ENCODE results near the gene KCNIP2. TPM values are rescaled to one million over a fixed set of nuclear protein-coding genes. Genes with fewer than 3 reads are reported as not detected.
A peak's percentile ranks its signal among the peaks of the same experiment; 100 is the strongest.

The KCNIP2 gene
- total and polyA plus RNA-seq, 2 of the 13 experiments (the other 11 are each of a cell fraction or from before 2014, with no cell fraction given), result 0.42 to 0.70 TPM

- TF ChIP-seq ZNF607 (CRISPR knock-in tag; IDR thresholded peaks at IDR 0.05; ENCODE audit: borderline replicate concordance) (no peak), SYNCRIP (IDR thresholded peaks at IDR 0.05; ENCODE audit: insufficient read depth, low read depth, low read length) (no peak), ATF6 (CRISPR knock-in tag; conservative IDR thresholded peaks at IDR 0.05) (0 out of 2 replicates have a peak, but pooled peaks have one; percentile 13), TERF1 (CRISPR knock-in tag; IDR thresholded peaks at IDR 0.05) (no peak), DNMT1 (CRISPR knock-in tag; IDR thresholded peaks at IDR 0.05) (no peak), ZBTB14 (CRISPR knock-in tag; IDR thresholded peaks at IDR 0.05) (no peak), ZNF512 (CRISPR knock-in tag; IDR thresholded peaks at IDR 0.05) (no peak), FOXA1 (IDR thresholded peaks at IDR 0.05) (no peak), FOXA1 (CRISPR knock-in tag; IDR thresholded peaks at IDR 0.05) (no peak), ELF3 (CRISPR knock-in tag; IDR thresholded peaks at IDR 0.05) (peak; percentile 30; the same call in 1 of the 2 replicates), ZNF383 (CRISPR knock-in tag; IDR thresholded peaks at IDR 0.05; ENCODE audit: borderline replicate concordance) (0 out of 2 replicates have a peak, but pooled peaks have one; percentile 29), TBX2 (CRISPR knock-in tag; IDR thresholded peaks at IDR 0.05; ENCODE audit: borderline replicate concordance) (peak; percentile 20; the same call in 1 of the 2 replicates), SATB2 (CRISPR knock-in tag; IDR thresholded peaks at IDR 0.05) (0 out of 2 replicates have a peak, but pooled peaks have one; percentile 3), TFAP4 (IDR thresholded peaks at IDR 0.05; ENCODE audit: borderline replicate concordance, low read depth) (0 out of 2 replicates have a peak, but pooled peaks have one; percentile 8), ZNF749 (CRISPR knock-in tag; IDR thresholded peaks at IDR 0.05; ENCODE audit: borderline replicate concordance) (peak; percentile 65; the same call in 1 of the 2 replicates), HOXA9 (CRISPR knock-in tag; IDR thresholded peaks at IDR 0.05; ENCODE audit: borderline replicate concordance) (no peak), NFKBIZ (CRISPR knock-in tag; IDR thresholded peaks at IDR 0.05) (peak; percentile 22; the same call in 1 of the 2 replicates), TSC22D2 (CRISPR knock-in tag; IDR thresholded peaks at IDR 0.05; ENCODE audit: borderline replicate concordance) (peak; percentile 38; the same call in 1 of the 2 replicates), ZNF598 (CRISPR knock-in tag; IDR thresholded peaks at IDR 0.05; ENCODE audit: borderline replicate concordance) (0 out of 2 replicates have a peak, but pooled peaks have one; percentile 28), DNMT3B (CRISPR knock-in tag; conservative IDR thresholded peaks at IDR 0.05) (no peak), CCAR2 (optimal IDR thresholded peaks at IDR 0.05; ENCODE audit: low read depth, low read length) (no peak), SIN3A (IDR thresholded peaks at IDR 0.05; ENCODE audit: borderline replicate concordance, low read depth, low read length) (peak; percentile 35; the same call in 1 of the 2 replicates), ZMAT3 (CRISPR knock-in tag; conservative IDR thresholded peaks at IDR 0.05) (no peak)
Observed at GRCh38 chr10:101818872-101819633, 24.5 kb downstream of the KCNIP2 start (continued).
